Prostate gland (tissue), 2 donors: ENCODE data around the gene RBP3.

Experiments
- CTCF ChIP-seq, 4 experiments: fragments of 200-600 bp in 2 of 4; fragments of 450-650 bp in 2 of 4; sonication (generic) in 2 of 4; IDR thresholded peaks; 1 replicate in 3 of 4; 2 replicates in 1 of 4; pipeline ENCODE4 v1.5.1; 2016 to 2019; ENCODE audit warnings: antibody characterized with exemption in 4 of 4, mild to moderate bottlenecking in 2 of 4, moderate library complexity in 2 of 4
- POLR2AphosphoS5 ChIP-seq: sonication (generic); formaldehyde crosslinking; IDR thresholded peaks from one replicate; pipeline ENCODE4 v1.6.1; 2017; ENCODE audit warnings: antibody characterized with exemption

GRCh38 chr10:47335906-47336305 is 12.3 kb upstream of the RBP3 start:
- no peak for TF ChIP-seq POLR2AphosphoS5
- TF ChIP-seq CTCF (IDR thresholded peaks at IDR 0.05) = no peak
